A549 (cell line): ENCODE results near the gene STARD13. TPM values are rescaled to one million over a fixed set of nuclear protein-coding genes. Genes with fewer than 3 reads are reported as not detected.

Source experiments
- ATAC-seq, 2 experiments: fragments of 200-7000 bp in 1 of 2; fragments of >200 bp in 1 of 2; cut with Nextera tagmentation in 1 of 2; cut with Tn5 transposase in 1 of 2; 3 replicates each; pipeline versions ENCODE4 v1.8.0 to v1.9.1; 2018 to 2020; ENCODE audit warnings: mild to moderate bottlenecking in 1 of 2, moderate library complexity in 1 of 2
- CTCF ChIA-PET: fragments of 300-600 bp; sonication (Branson Sonifier 250); formaldehyde crosslinking; extraction: SDS; loops from one replicate; lab custom pipeline; 2021; ENCODE audit warnings: antibody characterized with exemption, inconsistent platforms; lab: Yijun Ruan, JAX
- POLR2A ChIA-PET: fragments of 350-600 bp; formaldehyde crosslinking; extraction: SDS; loops from one replicate; lab custom pipeline; 2021; ENCODE audit warnings: antibody characterized with exemption, inconsistent platforms; lab: Yijun Ruan, JAX
- DNase-seq, 2 experiments: peaks; one replicate each; pipeline versions ENCODE4 v3.0.0 to v3.0.0-alpha.2; 2011 to 2016; ENCODE audit warnings: low read depth in 1 of 2, low spot score in 1 of 2
- FAIRE-seq: peaks from 2 replicates; lab custom pipeline; 2011; peaks lifted over from hg19 to GRCh38; lab: Jason Lieb, UNC
- H3K27ac ChIP-seq, 2 experiments: fragments of >200 bp; sonication (Bioruptor Twin); formaldehyde crosslinking; 3 replicates each; pipeline ENCODE4 v1.5.1; 2016 to 2017
- H3K4me1 ChIP-seq: fragments of >200 bp; sonication (Bioruptor Twin); formaldehyde crosslinking; 3 replicates; pipeline ENCODE4 v1.6.1; 2016
- H3K4me2 ChIP-seq: fragments of >200 bp; sonication (Bioruptor Twin); formaldehyde crosslinking; 3 replicates; pipeline ENCODE4 v1.6.1; 2016
- H3K4me3 ChIP-seq: fragments of >200 bp; sonication (Bioruptor Twin); formaldehyde crosslinking; 3 replicates; pipeline ENCODE4 v1.5.1; 2016
- H3K9me3 ChIP-seq: fragments of >200 bp; sonication (Bioruptor Twin); formaldehyde crosslinking; 3 replicates; pipeline ENCODE4 v1.6.1; 2016
- BHLHE40 ChIP-seq: IDR thresholded peaks from 2 replicates; pipeline ENCODE4 v1.6.1; 2012; ENCODE audit warnings: low read depth, low read length, inconsistent platforms
- EHMT2 ChIP-seq: fragments of 200-600 bp; sonication (generic); IDR thresholded peaks from 2 replicates; pipeline ENCODE4 v1.6.1; 2016; ENCODE audit warnings: antibody characterized with exemption, low read depth, mild to moderate bottlenecking, moderate library complexity
- FOSB ChIP-seq: fragments of 250-450 bp; sonication (Bioruptor Pico); IDR thresholded peaks from 2 replicates; pipeline ENCODE4 v1.5.0; 2020; ENCODE audit warnings: mild to moderate bottlenecking, moderate library complexity
- FOSL2 ChIP-seq, 2 experiments: fragments of 450-650 bp in 1 of 2; fragments of >200 bp in 1 of 2; sonication (Bioruptor Twin) in 1 of 2; formaldehyde crosslinking; IDR thresholded peaks; 2 replicates each; pipeline versions ENCODE4 v1.5.0 to v1.6.1; 2016 to 2020; ENCODE audit warnings: mild to moderate bottlenecking in 1 of 2, moderate library complexity in 1 of 2
- FOXS1 ChIP-seq: fragments of 250-450 bp; sonication (Bioruptor Pico); IDR thresholded peaks from 2 replicates; pipeline ENCODE4 v1.5.0; 2020; ENCODE audit warnings: mild to moderate bottlenecking, moderate library complexity
- HES2 ChIP-seq: fragments of >200 bp; sonication (Bioruptor Twin); formaldehyde crosslinking; IDR thresholded peaks from 2 replicates; pipeline ENCODE4 v1.6.1; 2016
- HOXA7 ChIP-seq: fragments of 250-450 bp; sonication (Bioruptor Pico); IDR thresholded peaks from 2 replicates; pipeline ENCODE4 v1.5.0; 2020; ENCODE audit warnings: mild to moderate bottlenecking, moderate library complexity
- KDM5A ChIP-seq: fragments of 200-600 bp; sonication (generic); IDR thresholded peaks from 2 replicates; pipeline ENCODE4 v1.6.1; 2016; ENCODE audit warnings: antibody characterized with exemption, mild to moderate bottlenecking
- MAFK ChIP-seq: fragments of 450-650 bp; IDR thresholded peaks from 2 replicates; pipeline ENCODE4 v1.6.1; 2014; ENCODE audit not compliant: partially characterized antibody
- PBX3 ChIP-seq: IDR thresholded peaks from 2 replicates; pipeline ENCODE4 v1.6.1; 2012
- POLR2A ChIP-seq: IDR thresholded peaks from 2 replicates; pipeline ENCODE4 v1.6.1; 2012; ENCODE audit warnings: mild to moderate bottlenecking, low read length
- RARB ChIP-seq: fragments of 250-450 bp; sonication (Bioruptor Pico); IDR thresholded peaks from 2 replicates; pipeline ENCODE4 v1.8.0; 2021; ENCODE audit warnings: mild to moderate bottlenecking, moderate library complexity
- RFX5 ChIP-seq: fragments of 450-650 bp; IDR thresholded peaks from 2 replicates; pipeline ENCODE4 v1.7.1; 2014; ENCODE audit warnings: antibody characterized with exemption, mild to moderate bottlenecking, moderate library complexity
- SREBF2 ChIP-seq: fragments of 450-650 bp; IDR thresholded peaks from 2 replicates; pipeline ENCODE4 v1.6.1; 2014; ENCODE audit warnings: mild to moderate bottlenecking, moderate library complexity
- ZC3H11A ChIP-seq: fragments of 450-650 bp; IDR thresholded peaks from 2 replicates; pipeline ENCODE4 v1.6.1; 2014; ENCODE audit warnings: antibody characterized with exemption, mild to moderate bottlenecking
- ZFP36 ChIP-seq: fragments of 450-650 bp; IDR thresholded peaks from 2 replicates; pipeline ENCODE4 v1.6.1; 2014; ENCODE audit warnings: borderline replicate concordance; ENCODE audit not compliant: partially characterized antibody
- WGBS: methylation state at CpG from one replicate; pipeline ENCODE4 v1.1.6; 2017; ENCODE audit errors: missing lambda C conversion rate; 5-methylcytosine and 5-hydroxymethylcytosine counted together
- polyA plus RNA-seq, 4 experiments: library from polyadenylated mRNA; depleted of rRNA in 3 of 4; stranded (reverse); fragments of >200 nt; fragmentation: RNase III in 1 of 4; extraction: RNeasy Plus Mini Kit Qiagen cat#74134 plus additional on column Dnase treatment in 1 of 4; gene quantifications; 2 replicates in 3 of 4; 3 replicates in 1 of 4; pipeline ENCODE4 v1.2.3, GENCODE V29; 2011 to 2017
- TF ChIP-seq, protein P1 (sequence below): fragments of 200-600 bp; sonication (generic); IDR thresholded peaks from 2 replicates; pipeline ENCODE4 v1.6.1; 2016; ENCODE audit warnings: antibody characterized with exemption, mild to moderate bottlenecking, moderate library complexity
- TF ChIP-seq, protein P2 (sequence below): fragments of 450-650 bp; IDR thresholded peaks from 2 replicates; pipeline ENCODE4 v1.6.1; 2014; ENCODE audit warnings: antibody characterized with exemption

Gene STARD13
- polyA plus RNA-seq, 2 of the 4 experiments (the other 2 are of a cell fraction): 2.4 to 2.8 TPM

- no peak overlapping the region for H3K4me3 ChIP-seq
- ChIA-PET CTCF (no interaction called here), POLR2A (no interaction called here)
- 91% methylated on average over 15 of the region's 15 CpGs for WGBS
- DNase-seq (no peak), FAIRE-seq (no peak), ATAC-seq (no peak)
- peaks cover 11% of the 10 kb centered on the region for H3K4me1 ChIP-seq
- no peak overlapping the region for H3K4me2 ChIP-seq
- TF ChIP-seq SREBF2: no peak
- no peak for TF ChIP-seq POLR2A
- TF ChIP-seq RFX5: no peak
- no peak for TF ChIP-seq KDM5A
- TF ChIP-seq RARB (CRISPR knock-in tag): no peak
- TF ChIP-seq BHLHE40: no peak
- no peak for TF ChIP-seq HES2
- no peak for TF ChIP-seq ZC3H11A
- no peak for TF ChIP-seq ZFP36
- TF ChIP-seq FOSB (CRISPR knock-in tag): no peak
- no peak for TF ChIP-seq FOXS1 (CRISPR knock-in tag)
- TF ChIP-seq, protein P1, sequence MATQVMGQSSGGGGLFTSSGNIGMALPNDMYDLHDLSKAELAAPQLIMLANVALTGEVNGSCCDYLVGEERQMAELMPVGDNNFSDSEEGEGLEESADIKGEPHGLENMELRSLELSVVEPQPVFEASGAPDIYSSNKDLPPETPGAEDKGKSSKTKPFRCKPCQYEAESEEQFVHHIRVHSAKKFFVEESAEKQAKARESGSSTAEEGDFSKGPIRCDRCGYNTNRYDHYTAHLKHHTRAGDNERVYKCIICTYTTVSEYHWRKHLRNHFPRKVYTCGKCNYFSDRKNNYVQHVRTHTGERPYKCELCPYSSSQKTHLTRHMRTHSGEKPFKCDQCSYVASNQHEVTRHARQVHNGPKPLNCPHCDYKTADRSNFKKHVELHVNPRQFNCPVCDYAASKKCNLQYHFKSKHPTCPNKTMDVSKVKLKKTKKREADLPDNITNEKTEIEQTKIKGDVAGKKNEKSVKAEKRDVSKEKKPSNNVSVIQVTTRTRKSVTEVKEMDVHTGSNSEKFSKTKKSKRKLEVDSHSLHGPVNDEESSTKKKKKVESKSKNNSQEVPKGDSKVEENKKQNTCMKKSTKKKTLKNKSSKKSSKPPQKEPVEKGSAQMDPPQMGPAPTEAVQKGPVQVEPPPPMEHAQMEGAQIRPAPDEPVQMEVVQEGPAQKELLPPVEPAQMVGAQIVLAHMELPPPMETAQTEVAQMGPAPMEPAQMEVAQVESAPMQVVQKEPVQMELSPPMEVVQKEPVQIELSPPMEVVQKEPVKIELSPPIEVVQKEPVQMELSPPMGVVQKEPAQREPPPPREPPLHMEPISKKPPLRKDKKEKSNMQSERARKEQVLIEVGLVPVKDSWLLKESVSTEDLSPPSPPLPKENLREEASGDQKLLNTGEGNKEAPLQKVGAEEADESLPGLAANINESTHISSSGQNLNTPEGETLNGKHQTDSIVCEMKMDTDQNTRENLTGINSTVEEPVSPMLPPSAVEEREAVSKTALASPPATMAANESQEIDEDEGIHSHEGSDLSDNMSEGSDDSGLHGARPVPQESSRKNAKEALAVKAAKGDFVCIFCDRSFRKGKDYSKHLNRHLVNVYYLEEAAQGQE: no peak
- no peak for TF ChIP-seq HOXA7
- no peak for TF ChIP-seq EHMT2
- H3K27ac ChIP-seq: no peak overlapping the region
- H3K9me3 ChIP-seq: no peaks in the 10 kb centered on the region
Measured at GRCh38 chr13:33287142-33287882, 1.8 kb upstream of the STARD13 start.

DNA sequence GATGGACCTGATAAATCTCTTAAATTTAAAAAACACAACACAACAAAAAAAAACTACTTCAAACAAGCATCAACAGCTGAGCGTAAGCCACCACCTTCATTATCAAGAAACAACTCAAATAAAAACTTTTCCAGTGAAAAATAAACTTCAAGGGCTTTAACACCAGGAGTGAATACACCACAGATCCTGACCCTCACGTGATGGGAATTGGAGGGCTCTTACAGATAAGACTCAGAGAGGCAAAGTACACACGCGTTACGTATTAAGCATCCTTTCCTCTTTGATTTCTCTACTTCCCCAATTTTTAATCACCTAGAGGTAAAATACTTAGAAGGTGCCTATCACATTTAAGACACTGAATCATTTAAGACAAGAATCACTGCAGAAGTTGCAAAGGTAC is 573 bp upstream of the STARD13 start:
- DNase-seq (no peak), FAIRE-seq (no peak), ATAC-seq (no peak)
- ChIA-PET CTCF (interaction anchor here (0.8 to 1.7 kb wide), 5 partner anchors 12 to 204 kb away, joined by 3 to 5 read pairs (median 4); no protein-coding TSS in a partner anchor), POLR2A (no interaction called here)
- peak overlapping the region; percentile 67 to 82 for H3K27ac ChIP-seq
- H3K9me3 ChIP-seq: no peaks in the 10 kb centered on the region
- peak overlapping the region; percentile 51 for H3K4me3 ChIP-seq
- TF ChIP-seq, protein P2, sequence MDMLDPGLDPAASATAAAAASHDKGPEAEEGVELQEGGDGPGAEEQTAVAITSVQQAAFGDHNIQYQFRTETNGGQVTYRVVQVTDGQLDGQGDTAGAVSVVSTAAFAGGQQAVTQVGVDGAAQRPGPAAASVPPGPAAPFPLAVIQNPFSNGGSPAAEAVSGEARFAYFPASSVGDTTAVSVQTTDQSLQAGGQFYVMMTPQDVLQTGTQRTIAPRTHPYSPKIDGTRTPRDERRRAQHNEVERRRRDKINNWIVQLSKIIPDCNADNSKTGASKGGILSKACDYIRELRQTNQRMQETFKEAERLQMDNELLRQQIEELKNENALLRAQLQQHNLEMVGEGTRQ: no peak
- TF ChIP-seq MAFK: no peak
- H3K4me1 ChIP-seq: peaks cover 23% of the 10 kb centered on the region
- WGBS: 52% methylated on average over 5 of the region's 5 CpGs
- H3K4me2 ChIP-seq: peak overlapping the region; percentile 73

GRCh38 chr13:33284916-33285315 is 639 bp downstream of the STARD13 start:
- DNase-seq: no peak
- H3K27ac ChIP-seq: peak overlapping the region; percentile 67 to 82
- 3% methylated on average over 6 of the region's 6 CpGs for WGBS
- ChIA-PET CTCF (interaction anchor here (1.1 to 1.7 kb wide), 2 partner anchors 18 to 44 kb away, joined by 3 to 5 read pairs; no protein-coding TSS in a partner anchor), POLR2A (interaction anchor here (0.7 to 1.1 kb wide), 3 partner anchors 23 to 56 kb away, joined by 3 to 4 read pairs (median 3); no protein-coding TSS in a partner anchor)
- peak; percentile 41 to 46 for ATAC-seq
- no peaks in the 10 kb centered on the region for H3K9me3 ChIP-seq
- H3K4me2 ChIP-seq: peak overlapping the region; percentile 73
- H3K4me3 ChIP-seq: peak overlapping the region; percentile 51
- TF ChIP-seq HOXA7: no peak
- no peak for TF ChIP-seq PBX3
- no peak for TF ChIP-seq FOSL2 (IDR thresholded peaks at IDR 0.05)
- TF ChIP-seq FOSL2 (CRISPR knock-in tag; IDR thresholded peaks at IDR 0.05): 0 out of 2 replicates have a peak, but pooled peaks have one; percentile 9
- no peak for TF ChIP-seq RARB (CRISPR knock-in tag)
- FAIRE-seq: no peak
- H3K4me1 ChIP-seq: peaks cover 34% of the 10 kb centered on the region
